HL-60/S4 treated with phorbol 12-myristate 13-acetate at 8.2 ng/mL for 4 days and 3 days (cell line): ENCODE data around the gene KIF26B.

Experiments used
- in situ Hi-C: fragments of 300-500 bp; cut with MboI; formaldehyde crosslinking; loops from 2 replicates; pipeline ENCODE4 v1.15.0; 2022; ENCODE audit warnings: low sequenced_read_pairs

KIF26B gene

GRCh38 chr1:245582026-245582425, 427.2 kb downstream of the KIF26B start:
- in situ Hi-C loops = no loop called here

- in situ Hi-C loops = no loop called here
Observed at GRCh38 chr1:245583081-245583480, 428.3 kb downstream of the KIF26B start.

GRCh38 chr1:245583575-245584330, 429.0 kb downstream of the KIF26B start:
- in situ Hi-C loops = no loop called here

GRCh38 chr1:245585252-245585959, 430.6 kb downstream of the KIF26B start:
- in situ Hi-C loops = no loop called here

GRCh38 chr1:245587435-245588115, 432.8 kb downstream of the KIF26B start:
- in situ Hi-C loops = no loop called here

GRCh38 chr1:245588116-245588639, 433.4 kb downstream of the KIF26B start:
- in situ Hi-C loops = no loop called here

- in situ Hi-C loops = no loop called here
Observed at GRCh38 chr1:245589316-245589715, 434.5 kb downstream of the KIF26B start.

GRCh38 chr1:245589906-245590305, 435.1 kb downstream of the KIF26B start:
- in situ Hi-C loops = no loop called here

- in situ Hi-C loops = no loop called here
Observed at GRCh38 chr1:245590726-245591125, 435.9 kb downstream of the KIF26B start.

GRCh38 chr1:245591346-245592188, 436.8 kb downstream of the KIF26B start:
- in situ Hi-C loops = no loop called here

- in situ Hi-C loops = no loop called here
Observed at GRCh38 chr1:245592189-245592460, 437.3 kb downstream of the KIF26B start.

- in situ Hi-C loops = no loop called here
Observed at GRCh38 chr1:245598524-245599305, 443.9 kb downstream of the KIF26B start.

- in situ Hi-C loops = no loop called here
Observed at GRCh38 chr1:245599371-245600174, 444.8 kb downstream of the KIF26B start.

- in situ Hi-C loops = no loop called here
Observed at GRCh38 chr1:245600658-245601057, 445.9 kb downstream of the KIF26B start.

- in situ Hi-C loops = no loop called here
Observed at GRCh38 chr1:245603311-245603865, 448.6 kb downstream of the KIF26B start.

GRCh38 chr1:245604979-245605378, 450.2 kb downstream of the KIF26B start:
- in situ Hi-C loops = no loop called here

- in situ Hi-C loops = no loop called here
Observed at GRCh38 chr1:245605480-245606156, 450.8 kb downstream of the KIF26B start.

- in situ Hi-C loops = no loop called here
Observed at GRCh38 chr1:245606157-245606725, 451.5 kb downstream of the KIF26B start.
